Measurements from ENCODE around the gene ADM2.

ADM2 gene

DNA sequence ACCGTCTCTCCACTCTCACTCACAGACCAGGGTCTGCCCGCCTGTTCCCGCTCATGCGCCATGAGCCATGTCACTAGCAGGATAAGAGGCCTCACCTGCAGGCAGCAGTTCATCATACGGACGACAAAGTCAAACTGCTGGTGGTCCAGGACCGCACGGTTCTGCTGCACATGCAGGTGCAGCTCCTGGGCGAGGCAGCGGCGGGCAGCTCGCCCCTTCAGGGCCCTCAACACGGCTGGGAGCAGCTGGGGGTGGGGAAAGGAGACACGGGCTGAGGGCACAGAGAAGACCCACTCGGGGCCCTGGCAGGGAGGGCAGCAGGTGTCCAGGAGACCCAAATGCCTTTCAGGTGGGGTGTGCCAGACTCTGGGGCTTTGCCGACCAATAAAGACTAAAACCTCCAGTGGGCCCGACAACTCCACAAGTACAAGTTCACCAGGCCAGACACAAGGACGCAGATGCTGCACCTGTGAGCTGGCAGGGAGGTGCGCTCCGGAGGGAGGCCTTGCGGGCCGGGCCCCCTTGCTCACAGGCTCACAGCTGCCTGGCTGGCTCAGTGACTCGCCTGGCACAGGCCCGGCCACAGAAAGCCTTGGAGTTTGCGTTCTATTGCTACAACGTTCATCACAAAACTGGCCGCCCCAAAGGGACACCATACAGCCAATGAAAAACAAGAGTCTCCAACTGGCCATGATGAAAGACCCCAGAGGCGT, 18.0 kb upstream of the ADM2 start:
- no peak for DNase-seq (ENCODE audit: low read depth)
- TF ChIP-seq, protein P1, sequence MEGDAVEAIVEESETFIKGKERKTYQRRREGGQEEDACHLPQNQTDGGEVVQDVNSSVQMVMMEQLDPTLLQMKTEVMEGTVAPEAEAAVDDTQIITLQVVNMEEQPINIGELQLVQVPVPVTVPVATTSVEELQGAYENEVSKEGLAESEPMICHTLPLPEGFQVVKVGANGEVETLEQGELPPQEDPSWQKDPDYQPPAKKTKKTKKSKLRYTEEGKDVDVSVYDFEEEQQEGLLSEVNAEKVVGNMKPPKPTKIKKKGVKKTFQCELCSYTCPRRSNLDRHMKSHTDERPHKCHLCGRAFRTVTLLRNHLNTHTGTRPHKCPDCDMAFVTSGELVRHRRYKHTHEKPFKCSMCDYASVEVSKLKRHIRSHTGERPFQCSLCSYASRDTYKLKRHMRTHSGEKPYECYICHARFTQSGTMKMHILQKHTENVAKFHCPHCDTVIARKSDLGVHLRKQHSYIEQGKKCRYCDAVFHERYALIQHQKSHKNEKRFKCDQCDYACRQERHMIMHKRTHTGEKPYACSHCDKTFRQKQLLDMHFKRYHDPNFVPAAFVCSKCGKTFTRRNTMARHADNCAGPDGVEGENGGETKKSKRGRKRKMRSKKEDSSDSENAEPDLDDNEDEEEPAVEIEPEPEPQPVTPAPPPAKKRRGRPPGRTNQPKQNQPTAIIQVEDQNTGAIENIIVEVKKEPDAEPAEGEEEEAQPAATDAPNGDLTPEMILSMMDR (conservative IDR thresholded peaks at IDR 0.05; ENCODE audit: low read depth, low read length) = no peak
- no peak overlapping the region for H3K4me3 ChIP-seq (ENCODE audit: low read depth, low read length)

DNA sequence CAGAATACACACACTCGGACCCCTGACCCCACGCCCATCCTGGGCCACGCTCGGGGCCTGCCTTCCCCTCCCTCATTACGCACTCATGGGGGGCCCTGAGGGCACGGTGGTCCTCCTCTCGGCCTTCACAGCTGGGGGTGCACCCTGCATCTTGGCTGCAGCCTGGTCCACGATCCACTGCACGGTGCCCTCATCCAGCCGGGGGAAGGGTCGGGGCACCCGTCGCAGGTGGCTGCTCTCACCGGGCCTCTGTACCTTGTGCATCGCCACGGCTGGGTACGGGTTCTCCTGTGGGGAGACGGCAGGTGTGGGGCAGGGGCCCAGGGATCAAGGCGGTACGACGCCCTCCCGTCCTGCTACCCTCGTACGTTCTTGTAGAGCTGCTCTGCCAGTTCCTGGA, 16.9 kb upstream of the ADM2 start:
- TF ChIP-seq, protein P1 (conservative IDR thresholded peaks at IDR 0.05; ENCODE audit: low read depth, low read length) = no peak
- no peak for DNase-seq (ENCODE audit: low read depth)
- H3K4me3 ChIP-seq (ENCODE audit: low read depth, low read length) = no peak overlapping the region

DNA sequence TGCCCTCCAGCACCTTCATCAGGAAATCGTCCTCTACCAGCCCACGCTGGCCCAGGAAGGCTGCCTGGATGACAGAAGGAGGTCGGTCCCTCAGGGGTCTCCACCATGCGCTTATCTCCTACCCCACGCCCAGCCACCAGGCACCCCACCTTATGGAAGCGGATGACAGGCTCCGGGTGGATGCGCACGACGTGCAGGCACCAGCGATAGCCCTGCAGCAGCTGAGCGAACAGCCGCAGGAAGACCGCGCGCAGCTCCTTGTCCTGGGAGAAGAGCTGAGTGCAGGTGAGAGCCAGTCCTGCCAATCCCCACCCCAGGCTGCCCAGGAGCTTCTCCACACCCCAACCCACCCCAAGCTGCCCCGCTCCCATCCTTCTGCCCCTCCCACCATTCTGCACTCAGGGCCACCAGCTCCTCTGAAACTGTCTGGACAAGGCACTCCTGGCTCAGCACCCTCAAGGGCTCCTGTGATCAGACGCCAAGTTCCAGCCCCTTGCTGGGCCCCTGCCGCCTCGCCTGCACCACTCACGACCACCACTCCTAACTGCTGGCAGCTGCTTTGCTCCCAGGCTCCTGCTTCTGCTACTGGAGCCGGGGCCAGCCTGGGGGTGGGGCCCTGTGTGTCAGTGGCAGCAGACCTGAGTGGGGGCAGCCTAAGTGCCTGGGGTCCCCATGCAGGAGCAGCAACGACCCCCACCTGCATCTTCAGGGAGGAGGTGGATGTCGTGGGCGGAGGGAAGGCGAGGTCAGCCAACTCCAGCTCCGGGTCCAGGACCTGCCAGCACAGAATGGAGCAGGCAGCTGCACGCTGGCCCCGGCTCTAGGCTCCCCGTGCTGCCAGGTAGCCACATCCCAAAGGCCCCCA, 16.0 kb upstream of the ADM2 start:
- DNase-seq (ENCODE audit: low read depth) = no peak
- no peak overlapping the region for H3K4me3 ChIP-seq (ENCODE audit: low read depth, low read length)
- TF ChIP-seq, protein P1 (conservative IDR thresholded peaks at IDR 0.05; ENCODE audit: low read depth, low read length) = no peak

DNA sequence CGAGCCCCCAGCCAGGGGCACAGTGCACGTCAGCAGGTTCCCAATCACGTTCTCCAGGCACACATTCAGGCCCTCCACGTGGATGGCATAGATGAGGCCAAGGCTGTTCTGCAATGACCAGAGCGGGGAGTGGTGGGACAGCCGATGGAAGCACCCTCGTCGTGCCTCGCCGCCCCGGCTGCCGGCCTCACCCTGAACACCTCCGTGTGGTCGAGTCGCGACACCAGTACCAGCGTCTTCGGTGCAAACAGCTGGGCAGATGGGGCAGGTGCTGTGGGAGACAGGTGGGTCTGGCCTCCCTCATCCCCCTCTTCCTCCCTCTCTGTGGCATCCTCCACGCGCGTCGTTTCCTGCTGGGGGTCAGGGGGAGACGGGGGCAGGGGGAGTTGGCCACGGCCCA, 14.0 kb upstream of the ADM2 start:
- no peak for DNase-seq (ENCODE audit: low read depth)
- TF ChIP-seq, protein P1 (conservative IDR thresholded peaks at IDR 0.05; ENCODE audit: low read depth, low read length) = no peak
- no peak overlapping the region for H3K4me3 ChIP-seq (ENCODE audit: low read depth, low read length)

DNA sequence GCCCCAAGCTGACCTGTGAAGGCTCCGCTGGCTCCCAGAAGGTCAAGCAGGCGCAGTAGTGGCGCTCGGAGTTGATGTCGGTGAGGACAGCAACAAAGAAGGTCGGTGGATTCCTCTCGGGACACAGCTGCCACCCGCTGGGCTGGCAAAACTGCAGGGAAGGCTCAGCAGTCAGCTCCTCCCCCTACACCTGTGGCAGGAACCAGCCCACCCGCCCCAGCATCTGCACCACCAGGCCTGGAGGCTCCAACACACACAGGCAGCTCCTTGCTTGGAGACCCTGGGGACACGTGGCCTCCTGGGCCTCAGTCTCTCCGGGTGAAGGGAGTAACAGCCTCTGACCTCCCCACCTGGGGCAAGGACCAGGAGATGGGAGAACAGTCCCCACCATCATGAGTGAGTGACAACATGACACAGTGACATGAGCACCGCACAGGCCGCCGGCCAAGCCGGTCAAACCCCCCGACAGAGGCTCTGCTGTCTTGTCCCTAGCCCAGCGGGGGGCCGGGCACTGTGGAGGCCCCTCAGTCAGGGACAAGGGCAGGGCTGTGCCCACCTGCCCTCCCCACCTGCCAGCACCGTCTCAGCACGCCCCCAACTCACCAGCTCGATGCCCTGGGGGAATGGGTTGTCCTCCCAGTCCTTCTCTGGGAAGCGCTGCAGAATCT, 13.4 kb upstream of the ADM2 start:
- TF ChIP-seq, protein P1 (conservative IDR thresholded peaks at IDR 0.05; ENCODE audit: low read depth, low read length) = no peak
- no peak overlapping the region for H3K4me3 ChIP-seq (ENCODE audit: low read depth, low read length)
- no peak for DNase-seq (ENCODE audit: low read depth)

DNA sequence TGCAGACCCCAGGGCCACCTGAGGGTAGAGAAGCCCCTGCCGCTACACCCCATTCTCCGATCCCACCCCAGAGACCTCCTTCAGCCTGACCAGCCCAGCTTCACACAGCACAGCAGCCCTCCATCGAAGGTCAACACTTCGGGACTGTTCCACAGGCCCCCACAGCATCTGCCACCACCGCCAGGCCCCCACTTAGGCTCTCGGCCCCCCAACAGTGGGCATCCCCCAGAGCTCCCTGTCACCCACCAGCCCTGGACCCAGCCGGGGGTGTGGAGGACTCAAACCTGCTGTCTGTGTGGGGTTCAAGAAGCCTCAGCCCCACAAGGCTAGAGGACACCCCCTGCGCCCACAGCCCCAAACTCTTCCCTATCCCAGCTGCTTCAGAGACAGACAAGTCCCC, 12.7 kb upstream of the ADM2 start:
- H3K4me3 ChIP-seq (ENCODE audit: low read depth, low read length) = no peak overlapping the region
- TF ChIP-seq, protein P1 (conservative IDR thresholded peaks at IDR 0.05; ENCODE audit: low read depth, low read length) = no peak
- no peak for DNase-seq (ENCODE audit: low read depth)
